IMR-90 (cell line): Measurements from ENCODE around the gene SSBP2. TPM values are rescaled to one million over a fixed set of nuclear protein-coding genes. Genes with fewer than 3 reads are reported as not detected.

Experiments
- ATAC-seq: fragments of 200-7000 bp; cut with Tn5 transposase; 2 replicates; pipeline ENCODE4 v1.9.1; 2020; ENCODE audit warnings: low read depth, mild to moderate bottlenecking, moderate library complexity
- BruUV-seq: library from RNA; stranded (reverse); fragments of 400-500 nt; replicated peaks from 2 replicates; lab custom pipeline; 2021; lab: Mats Ljungman, UMichigan
- CTCF ChIA-PET: fragments of 300-600 bp; formaldehyde crosslinking; extraction: SDS; loops from one replicate; lab custom pipeline; 2021; ENCODE audit warnings: antibody characterized with exemption; lab: Yijun Ruan, JAX
- POLR2A ChIA-PET: fragments of 300-600 bp; sonication (Branson Sonifier 250); formaldehyde crosslinking; loops from one replicate; lab custom pipeline; 2022; ENCODE audit warnings: antibody characterized with exemption; ENCODE audit not compliant: unreplicated experiment; lab: Charles Lee
- DNase-seq: peaks from one replicate; pipeline ENCODE4 v3.0.0; 2013
- H2AFZ ChIP-seq: replicated peaks from 2 replicates; pipeline ENCODE3; 2013; ENCODE audit warnings: low read length, mild to moderate bottlenecking; ENCODE audit not compliant: poor library complexity
- H2AK5ac ChIP-seq: 2 replicates; pipeline ENCODE4 v1.6.1; 2013; ENCODE audit warnings: low read depth, low read length, inconsistent platforms
- H2AK9ac ChIP-seq: replicated peaks from 2 replicates; pipeline ENCODE3; 2013; ENCODE audit warnings: mild to moderate bottlenecking, low read depth, low read length, moderate library complexity; ENCODE audit not compliant: poor library complexity
- H2BK120ac ChIP-seq: 2 replicates; pipeline ENCODE4 v1.6.1; 2013; ENCODE audit warnings: low read depth, low read length, inconsistent platforms
- H2BK15ac ChIP-seq: 3 replicates; pipeline ENCODE4 v1.6.1; 2013; ENCODE audit warnings: low read depth, low read length, inconsistent platforms
- H2BK20ac ChIP-seq: 2 replicates; pipeline ENCODE4 v1.6.1; 2013; ENCODE audit warnings: low read depth, mild to moderate bottlenecking, inconsistent platforms, low read length, moderate library complexity
- H2BK5ac ChIP-seq: 2 replicates; pipeline ENCODE4 v1.6.1; 2013; ENCODE audit warnings: mild to moderate bottlenecking, low read depth, low read length, inconsistent platforms; ENCODE audit not compliant: poor library complexity, severe bottlenecking
- H3K14ac ChIP-seq: replicated peaks from 2 replicates; pipeline ENCODE4 v1.6.1; 2013; ENCODE audit warnings: low read depth, low read length, inconsistent platforms
- H3K18ac ChIP-seq: 2 replicates; pipeline ENCODE4 v1.6.1; 2013; ENCODE audit warnings: low read depth, low read length, control low read depth
- H3K23ac ChIP-seq: 2 replicates; pipeline ENCODE4 v1.6.1; 2013; ENCODE audit warnings: low read depth, low read length, inconsistent platforms
- H3K27ac ChIP-seq: 2 replicates; pipeline ENCODE4 v1.5.1; 2013; ENCODE audit warnings: mild to moderate bottlenecking, control low read depth, low read length; ENCODE audit not compliant: insufficient read depth
- H3K27me3 ChIP-seq: 2 replicates; pipeline ENCODE4 v1.6.1; 2013; ENCODE audit warnings: low read length; ENCODE audit not compliant: control insufficient read depth, insufficient read depth
- H3K36me3 ChIP-seq: 2 replicates; pipeline ENCODE4 v1.6.1; 2013; ENCODE audit warnings: low read length, mixed read lengths; ENCODE audit not compliant: control insufficient read depth, insufficient read depth
- H3K4ac ChIP-seq: 2 replicates; pipeline ENCODE4 v1.6.1; 2013; ENCODE audit warnings: low read depth, low read length, inconsistent platforms
- H3K4me1 ChIP-seq: 2 replicates; pipeline ENCODE4 v1.6.1; 2013; ENCODE audit warnings: low read length, mixed read lengths; ENCODE audit not compliant: control insufficient read depth, insufficient read depth
- H3K4me2 ChIP-seq: 2 replicates; pipeline ENCODE4 v1.6.1; 2013; ENCODE audit warnings: low read depth, mild to moderate bottlenecking, control low read depth, low read length, moderate library complexity
- H3K4me3 ChIP-seq: 2 replicates; pipeline ENCODE4 v1.5.1; 2013; ENCODE audit warnings: low read depth, mild to moderate bottlenecking, control low read depth, low read length, moderate library complexity; ENCODE audit not compliant: insufficient read depth
- H3K56ac ChIP-seq: 2 replicates; pipeline ENCODE4 v1.6.1; 2013; ENCODE audit warnings: low read length, inconsistent platforms; ENCODE audit not compliant: insufficient read depth; ENCODE audit errors: extremely low read depth
- H3K79me1 ChIP-seq, 2 experiments: 2 replicates each; pipeline ENCODE4 v1.6.1; 2013; ENCODE audit warnings: low read length in 2 of 2, inconsistent platforms in 1 of 2, low read depth in 1 of 2
- H3K9ac ChIP-seq: 2 replicates; pipeline ENCODE4 v1.6.1; 2013; ENCODE audit warnings: low read depth, low read length, control low read depth
- H3K9me1 ChIP-seq: 2 replicates; pipeline ENCODE4 v1.6.1; 2013; ENCODE audit warnings: low read length, inconsistent platforms; ENCODE audit not compliant: insufficient read depth
- H3K9me3 ChIP-seq: 2 replicates; pipeline ENCODE4 v1.6.1; 2013; ENCODE audit warnings: low read length; ENCODE audit not compliant: control insufficient read depth, insufficient read depth
- H4K20me1 ChIP-seq: 2 replicates; pipeline ENCODE4 v1.6.1; 2013; ENCODE audit warnings: low read length, inconsistent platforms; ENCODE audit not compliant: insufficient read depth
- H4K5ac ChIP-seq: 2 replicates; pipeline ENCODE4 v1.6.1; 2013; ENCODE audit warnings: mild to moderate bottlenecking, low read depth, low read length, control low read depth
- H4K8ac ChIP-seq, 2 experiments: 2 replicates each; pipeline ENCODE4 v1.6.1; 2013; ENCODE audit warnings: low read depth in 2 of 2, low read length in 2 of 2, control low read depth in 1 of 2, inconsistent platforms in 1 of 2
- H4K91ac ChIP-seq: 2 replicates; pipeline ENCODE4 v1.6.1; 2013; ENCODE audit warnings: low read depth, low read length, inconsistent platforms; ENCODE audit not compliant: insufficient read depth
- CEBPB ChIP-seq: IDR thresholded peaks from 2 replicates; pipeline ENCODE4 v1.6.1; 2012; ENCODE audit warnings: low read depth, low read length, improper control_type of control experiment
- CHD1 ChIP-seq: IDR thresholded peaks from 2 replicates; pipeline ENCODE4 v1.6.1; 2012; ENCODE audit warnings: low read depth, low read length, improper control_type of control experiment
- MAZ ChIP-seq: IDR thresholded peaks from 2 replicates; pipeline ENCODE4 v1.6.1; 2012; ENCODE audit warnings: low read depth, mild to moderate bottlenecking, low read length, improper control_type of control experiment, moderate library complexity, borderline replicate concordance
- MXI1 ChIP-seq: IDR thresholded peaks from 2 replicates; pipeline ENCODE4 v1.6.1; 2012; ENCODE audit warnings: low read depth, mild to moderate bottlenecking, low read length, moderate library complexity, borderline replicate concordance
- RCOR1 ChIP-seq: IDR thresholded peaks from 2 replicates; pipeline ENCODE4 v1.6.1; 2012; ENCODE audit warnings: mild to moderate bottlenecking, low read length, improper control_type of control experiment; ENCODE audit not compliant: insufficient replicate concordance
- WGBS, 2 experiments: methylation state at CpG; one replicate each; pipeline versions ENCODE4 v1.1.5 to v1.1.7; 2013; ENCODE audit warnings: missing lambda C conversion rate in 2 of 2; ENCODE audit not compliant: insufficient read length in 1 of 2; ENCODE audit errors: extremely low coverage in 2 of 2; 5-methylcytosine and 5-hydroxymethylcytosine counted together
- dilution Hi-C: fragments of 300-500 bp; cut with HindIII; formaldehyde crosslinking; loops from one replicate; pipeline ENCODE4 v1.14.3; 2018; ENCODE audit warnings: low sequenced_read_pairs; ENCODE audit not compliant: unreplicated experiment
- in situ Hi-C: fragments of 300-500 bp; cut with MboI; formaldehyde crosslinking; loops from 3 replicates; pipeline ENCODE4 v1.14.3; 2019; ENCODE audit warnings: low sequenced_read_pairs, inconsistent platforms, mixed read lengths
- intact Hi-C: fragments of 100-400 bp; cut with micrococcal nuclease; formaldehyde crosslinking; loops from 2 replicates; pipeline ENCODE4 v1.10.0; 2022
- polyA plus RNA-seq, 3 experiments: library from polyadenylated mRNA; depleted of rRNA; stranded (reverse); fragments of >200 nt; gene quantifications; 2 replicates each; pipeline ENCODE4 v1.2.3, GENCODE V29; 2012; ENCODE audit warnings: low replicate concordance in 1 of 3
- total RNA-seq: library from RNA; depleted of rRNA; stranded (reverse); fragments of >200 nt; gene quantifications from 2 replicates; pipeline ENCODE4 v1.2.3, GENCODE V29; 2012
- TF ChIP-seq, protein P1 (sequence below): fragments of 150-350 bp; IDR thresholded peaks from 2 replicates; pipeline ENCODE4 v1.6.1; 2017; ENCODE audit warnings: mild to moderate bottlenecking, antibody characterized with exemption, low read length, low read depth

The SSBP2 gene
- total and polyA plus RNA-seq, 2 of the 4 experiments (the other 2 are of a cell fraction) = 38.4 to 42.7 TPM

DNA sequence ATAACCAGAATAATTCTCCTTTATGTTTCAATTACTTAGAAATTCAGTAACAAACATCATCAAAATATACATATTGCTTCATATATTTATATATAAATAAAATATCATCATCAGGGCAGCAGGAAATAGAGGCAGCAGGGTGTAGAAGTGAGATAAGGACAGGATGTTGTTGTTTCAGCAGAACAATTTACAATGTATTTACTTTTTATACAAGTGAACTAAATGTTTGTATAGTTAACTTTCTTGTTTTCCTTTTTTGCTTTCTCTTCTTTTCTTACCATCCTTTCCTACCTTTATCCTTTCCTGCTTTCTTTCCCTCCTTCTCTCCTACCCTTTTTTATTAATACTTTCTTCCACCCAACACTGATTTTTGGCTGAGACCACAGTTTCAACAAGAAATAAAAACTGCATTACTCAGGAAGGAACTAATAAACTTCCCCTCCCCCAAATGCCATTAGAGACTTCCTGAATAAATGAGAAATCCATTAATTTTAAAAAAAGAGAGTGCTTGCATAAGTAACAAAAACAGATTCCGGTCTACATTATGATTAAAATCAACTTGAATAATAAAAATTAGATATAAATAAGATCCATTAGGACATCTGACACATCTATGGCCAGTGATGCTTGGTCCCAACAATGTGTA, 197.2 kb downstream of the SSBP2 start:
- no peaks in the 10 kb centered on the region for H3K27me3 ChIP-seq
- no peak overlapping the region for H2BK15ac ChIP-seq
- H3K79me1 ChIP-seq = no peaks in the 10 kb centered on the region
- no peak for DNase-seq
- no peak overlapping the region for H4K5ac ChIP-seq
- ChIA-PET POLR2A (no interaction called here), CTCF (interaction anchor here (0.6 kb wide), 1 partner anchor 134 kb away, joined by 3 read pairs; no protein-coding TSS in a partner anchor)
- BruUV-seq = no TSS peak
- WGBS, 2 experiments = no CpG with 5 or more reads among the region's 1 CpG
- no peak overlapping the region for H3K9ac ChIP-seq
- no peak overlapping the region for H2AFZ ChIP-seq
- dilution Hi-C loops = no loop called here
- H2BK5ac ChIP-seq = no peak overlapping the region
- no peak overlapping the region for H3K4ac ChIP-seq
- no peak overlapping the region for H3K4me2 ChIP-seq
- no peak for ATAC-seq
- H3K4me3 ChIP-seq = no peak overlapping the region
- H3K23ac ChIP-seq = no peak overlapping the region
- H3K27ac ChIP-seq = no peak overlapping the region
- intact Hi-C loops = no loop called here
- no peaks in the 10 kb centered on the region for H3K4me1 ChIP-seq
- H4K20me1 ChIP-seq = no peaks in the 10 kb centered on the region
- no peaks in the 10 kb centered on the region for H3K36me3 ChIP-seq
- no peak overlapping the region for H2AK9ac ChIP-seq
- H4K8ac ChIP-seq = no peak overlapping the region
- H2BK20ac ChIP-seq = no peak overlapping the region
- no peak overlapping the region for H3K14ac ChIP-seq
- in situ Hi-C loops = no loop called here
- H3K18ac ChIP-seq = no peak overlapping the region
- H4K91ac ChIP-seq = no peak overlapping the region
- no peak overlapping the region for H3K56ac ChIP-seq
- H3K9me1 ChIP-seq = no peaks in the 10 kb centered on the region
- no peak for TF ChIP-seq CHD1
- TF ChIP-seq, protein P1, sequence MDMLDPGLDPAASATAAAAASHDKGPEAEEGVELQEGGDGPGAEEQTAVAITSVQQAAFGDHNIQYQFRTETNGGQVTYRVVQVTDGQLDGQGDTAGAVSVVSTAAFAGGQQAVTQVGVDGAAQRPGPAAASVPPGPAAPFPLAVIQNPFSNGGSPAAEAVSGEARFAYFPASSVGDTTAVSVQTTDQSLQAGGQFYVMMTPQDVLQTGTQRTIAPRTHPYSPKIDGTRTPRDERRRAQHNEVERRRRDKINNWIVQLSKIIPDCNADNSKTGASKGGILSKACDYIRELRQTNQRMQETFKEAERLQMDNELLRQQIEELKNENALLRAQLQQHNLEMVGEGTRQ = no peak
- no peak for TF ChIP-seq MAZ
- TF ChIP-seq CEBPB = no peak
- TF ChIP-seq RCOR1 = no peak
- no peak for TF ChIP-seq MXI1
- no peak overlapping the region for H2BK120ac ChIP-seq
- no peaks in the 10 kb centered on the region for H3K9me3 ChIP-seq
- H2AK5ac ChIP-seq = no peak overlapping the region
